A673 (cell line): ENCODE data around the gene LCP2. TPM values are rescaled to one million over a fixed set of nuclear protein-coding genes. Genes with fewer than 3 reads are reported as not detected.
A peak's percentile ranks its signal among the peaks of the same experiment; 100 is the strongest.

Source experiments
- BruUV-seq: library from RNA; stranded (reverse); fragments of 400-500 nt; replicated peaks from 2 replicates; lab custom pipeline; 2021; lab: Mats Ljungman, UMichigan
- CTCF ChIA-PET: fragments of 300-600 bp; sonication (Branson Sonifier 250); formaldehyde crosslinking; loops from one replicate; lab custom pipeline; 2022; ENCODE audit warnings: antibody characterized with exemption; lab: Charles Lee
- POLR2A ChIA-PET: fragments of 300-600 bp; sonication (Branson Sonifier 250); formaldehyde crosslinking; loops from one replicate; lab custom pipeline; 2022; ENCODE audit warnings: antibody characterized with exemption; ENCODE audit not compliant: low non-redundant PET; lab: Charles Lee
- DNase-seq: peaks from one replicate; pipeline ENCODE4 v3.0.0-alpha.2; 2015; ENCODE audit warnings: low spot score
- H3K27ac ChIP-seq: fragments of 200-600 bp; sonication (generic); 2 replicates; pipeline ENCODE4 v1.5.1; 2016; ENCODE audit warnings: mixed run types, low read depth, mild to moderate bottlenecking, mixed read lengths, antibody characterized with exemption, low read length; ENCODE audit not compliant: poor library complexity, severe bottlenecking
- H3K27me3 ChIP-seq: fragments of 200-600 bp; sonication (generic); replicated peaks from 2 replicates; pipeline ENCODE4 v1.6.1; 2017; ENCODE audit warnings: mixed run types, low read depth, mild to moderate bottlenecking, mixed read lengths, antibody characterized with exemption, low read length; ENCODE audit not compliant: insufficient read depth, poor library complexity
- H3K36me3 ChIP-seq: fragments of 200-600 bp; sonication (generic); 2 replicates; pipeline ENCODE4 v1.6.1; 2016; ENCODE audit warnings: mixed run types, mild to moderate bottlenecking, mixed read lengths, antibody characterized with exemption, low read length; ENCODE audit not compliant: insufficient read depth, poor library complexity, severe bottlenecking
- H3K4me1 ChIP-seq: fragments of 200-600 bp; sonication (generic); 2 replicates; pipeline ENCODE4 v1.6.1; 2017; ENCODE audit warnings: mixed run types, mild to moderate bottlenecking, mixed read lengths, antibody characterized with exemption, low read length; ENCODE audit not compliant: insufficient read depth, poor library complexity, severe bottlenecking
- H3K4me3 ChIP-seq: fragments of 200-600 bp; sonication (generic); 2 replicates; pipeline ENCODE4 v1.5.1; 2016; ENCODE audit warnings: low read depth, mixed run types, mild to moderate bottlenecking, mixed read lengths, low read length; ENCODE audit not compliant: poor library complexity, severe bottlenecking
- H3K9me3 ChIP-seq: fragments of 200-600 bp; sonication (generic); 2 replicates; pipeline ENCODE4 v1.6.1; 2016; ENCODE audit warnings: mixed run types, low read depth, mild to moderate bottlenecking, mixed read lengths, antibody characterized with exemption, low read length; ENCODE audit not compliant: poor library complexity, severe bottlenecking
- CTCF ChIP-seq: fragments of 300-800, 200-600 bp; sonication (generic); conservative IDR thresholded peaks from 2 replicates; pipeline ENCODE4 v1.5.1; 2017; ENCODE audit warnings: low read depth, mild to moderate bottlenecking, antibody characterized with exemption, low read length, moderate library complexity, mixed read lengths
- EZH2 ChIP-seq: fragments of 200-600 bp; sonication (generic); IDR thresholded peaks from 2 replicates; pipeline ENCODE4 v1.6.1; 2017; ENCODE audit warnings: borderline replicate concordance, low read depth, mild to moderate bottlenecking, mixed read lengths, antibody characterized with exemption, low read length; ENCODE audit not compliant: poor library complexity, severe bottlenecking
- intact Hi-C: fragments of 100-400 bp; cut with micrococcal nuclease; formaldehyde crosslinking; loops from one replicate; pipeline ENCODE4 v1.10.0; 2022; ENCODE audit not compliant: unreplicated experiment
- total RNA-seq: library from RNA; stranded (reverse); gene quantifications from 2 replicates; pipeline ENCODE4 v1.2.3, GENCODE V29; 2021

The LCP2 gene
- total RNA-seq, 1 experiment from 2014 or later: not detected

GRCh38 chr5:170339780-170340167, 42.2 kb upstream of the LCP2 start:
- intact Hi-C loops: no loop called here
- CTCF ChIA-PET: no interaction called here
- no peaks in the 10 kb centered on the region for H3K36me3 ChIP-seq
- BruUV-seq: no TSS peak
- H3K9me3 ChIP-seq: no peaks in the 10 kb centered on the region
- peaks cover 15% of the 10 kb centered on the region for H3K4me1 ChIP-seq
- POLR2A ChIA-PET: interaction anchor here (0.6 kb wide), 1 partner anchor 27 kb away, joined by 4 read pairs; no protein-coding TSS in a partner anchor
- no peak overlapping the region for H3K4me3 ChIP-seq
- DNase-seq: no peak
- no peak for TF ChIP-seq EZH2
- no peak for TF ChIP-seq CTCF
- H3K27ac ChIP-seq: no peak overlapping the region
- H3K27me3 ChIP-seq: no peaks in the 10 kb centered on the region

GRCh38 chr5:170338933-170339779, 41.6 kb upstream of the LCP2 start:
- DNase-seq: no peak

GRCh38 chr5:170338291-170338690, 40.7 kb upstream of the LCP2 start:
- ChIA-PET POLR2A (no interaction called here), CTCF (no interaction called here)
- TF ChIP-seq EZH2 (no peak), CTCF (no peak)
- no TSS peak for BruUV-seq
- DNase-seq: no peak
- Histone ChIP-seq H3K27ac (no peak overlapping the region), H3K27me3 (no peaks in the 10 kb centered on the region), H3K4me1 (peaks cover 30% of the 10 kb centered on the region), H3K36me3 (no peaks in the 10 kb centered on the region), H3K4me3 (no peak overlapping the region), H3K9me3 (no peaks in the 10 kb centered on the region)
- intact Hi-C loops: no loop called here

More at GRCh38 chr5:170338933-170339779, 41.6 kb upstream of the LCP2 start:
- intact Hi-C loops: no loop called here
- H3K4me3 ChIP-seq: no peak overlapping the region
- peaks cover 21% of the 10 kb centered on the region for H3K4me1 ChIP-seq
- TF ChIP-seq EZH2: no peak
- peak; percentile 32 for TF ChIP-seq CTCF
- CTCF ChIA-PET: no interaction called here
- POLR2A ChIA-PET: interaction anchor here (0.6 kb wide), 1 partner anchor 26 kb away, joined by 4 read pairs; no protein-coding TSS in a partner anchor
- H3K27ac ChIP-seq: no peak overlapping the region
- no TSS peak for BruUV-seq
- no peaks in the 10 kb centered on the region for H3K27me3 ChIP-seq
- no peaks in the 10 kb centered on the region for H3K36me3 ChIP-seq
- no peaks in the 10 kb centered on the region for H3K9me3 ChIP-seq
